ENCODE measurements around the gene PPP2R2D. TPM values are rescaled to one million over a fixed set of nuclear protein-coding genes. Genes with fewer than 3 reads are reported as not detected.

The PPP2R2D gene
- total RNA-seq, result 10 to 100 TPM; 27.2 to 57.0 (median 44.1) TPM

- Histone ChIP-seq H3K36me3 (peaks cover 0 to 3% of the 10 kb centered on the region in 2 donors), H3K4me3 (peak within 1 kb of the TSS; percentile 71 to 98), H3K9me3 (no peaks in the 10 kb centered on the region), H3K4me1 (peaks cover 0 to 49% (median 12%) of the 10 kb centered on the region in 3 donors), H3K27me3 (peaks cover 25% of the 10 kb centered on the region), H3K27ac (peak within 1 kb of the TSS; percentile 73 to 98 (median 95))
- TF ChIP-seq POLR2A (IDR thresholded peaks at IDR 0.05), result peak; percentile 19 to 36
- no peak for TF ChIP-seq EP300 (IDR thresholded peaks at IDR 0.05)
- peak; percentile 28 for TF ChIP-seq POLR2AphosphoS5 (IDR thresholded peaks at IDR 0.05)
- TF ChIP-seq CTCF (IDR thresholded peaks at IDR 0.05), result peak in 1 of 4 experiments; percentile 12
- peak; percentile 98 for ATAC-seq
- WGBS, 2 donors (ENCODE audit: low coverage in 1 of 2), result no CpG with 5 or more reads among the region's 107 CpGs
These were observed at the start of gene PPP2R2D for GRCh38 chr10:131900350-131901152. Gene PPP2R2D (plus strand): TSS chr10:131901008. CDS start chr10:131901149, 141 bp downstream.

GRCh38 chr10:131851346-131851745 is 49.5 kb upstream of the PPP2R2D start:
- H3K27me3 ChIP-seq, result peaks cover 37% of the 10 kb centered on the region
- no peaks in the 10 kb centered on the region for H3K36me3 ChIP-seq
- ATAC-seq, result no peak
- H3K27ac ChIP-seq, result no peak overlapping the region
- no peak overlapping the region for H3K4me3 ChIP-seq
- no peak for TF ChIP-seq EP300 (IDR thresholded peaks at IDR 0.05)
- TF ChIP-seq POLR2A (IDR thresholded peaks at IDR 0.05), result no peak
- TF ChIP-seq POLR2AphosphoS5 (IDR thresholded peaks at IDR 0.05), result no peak
- no peak for TF ChIP-seq CTCF (IDR thresholded peaks at IDR 0.05)
- 80% methylated on average over 1 to 10 of the region's 11 CpGs for WGBS, 2 donors (ENCODE audit: low coverage in 1 of 2)
- no peaks in the 10 kb centered on the region for H3K4me1 ChIP-seq
- no peaks in the 10 kb centered on the region for H3K9me3 ChIP-seq

GRCh38 chr10:131852176-131852822 is 48.5 kb upstream of the PPP2R2D start:
- no peak overlapping the region for H3K27ac ChIP-seq
- WGBS, 2 donors (ENCODE audit: low coverage in 1 of 2), result 87 to 93% methylated on average over 24 to 31 of the region's 32 CpGs
- no peak for ATAC-seq
- no peaks in the 10 kb centered on the region for H3K9me3 ChIP-seq
- no peak overlapping the region for H3K4me3 ChIP-seq
- TF ChIP-seq POLR2A (IDR thresholded peaks at IDR 0.05), result no peak
- no peak for TF ChIP-seq POLR2AphosphoS5 (IDR thresholded peaks at IDR 0.05)
- no peak for TF ChIP-seq CTCF (IDR thresholded peaks at IDR 0.05)
- no peak for TF ChIP-seq EP300 (IDR thresholded peaks at IDR 0.05)
- H3K27me3 ChIP-seq, result peaks cover 37% of the 10 kb centered on the region
- H3K36me3 ChIP-seq, result no peaks in the 10 kb centered on the region
- H3K4me1 ChIP-seq, result no peaks in the 10 kb centered on the region

GRCh38 chr10:131852823-131853609 is 47.8 kb upstream of the PPP2R2D start:
- ATAC-seq, result no peak
- Histone ChIP-seq H3K27ac (no peak overlapping the region), H3K4me3 (no peak overlapping the region), H3K9me3 (no peaks in the 10 kb centered on the region), H3K4me1 (no peaks in the 10 kb centered on the region), H3K27me3 (peaks cover 45% of the 10 kb centered on the region), H3K36me3 (no peaks in the 10 kb centered on the region)
- WGBS, 2 donors (ENCODE audit: low coverage in 1 of 2), result 91 to 95% methylated on average over 4 to 8 of the region's 25 CpGs
- no peak for TF ChIP-seq EP300 (IDR thresholded peaks at IDR 0.05)
- no peak for TF ChIP-seq CTCF (IDR thresholded peaks at IDR 0.05)
